HG02973 (cell line): ENCODE results near the gene OPN4.
"Not testable (repeated sequence)": the region's sequence is repeated elsewhere in the genome, so short reads cannot be mapped to it uniquely, and the experiment has no call there.

Experiments
- ATAC-seq: cut with Tn5 transposase; IDR thresholded peaks from one replicate; pipeline ENCODE4 v1.9.1; 2021; ENCODE audit warnings: moderate library complexity; ENCODE audit not compliant: unreplicated experiment

OPN4 gene, protein sequence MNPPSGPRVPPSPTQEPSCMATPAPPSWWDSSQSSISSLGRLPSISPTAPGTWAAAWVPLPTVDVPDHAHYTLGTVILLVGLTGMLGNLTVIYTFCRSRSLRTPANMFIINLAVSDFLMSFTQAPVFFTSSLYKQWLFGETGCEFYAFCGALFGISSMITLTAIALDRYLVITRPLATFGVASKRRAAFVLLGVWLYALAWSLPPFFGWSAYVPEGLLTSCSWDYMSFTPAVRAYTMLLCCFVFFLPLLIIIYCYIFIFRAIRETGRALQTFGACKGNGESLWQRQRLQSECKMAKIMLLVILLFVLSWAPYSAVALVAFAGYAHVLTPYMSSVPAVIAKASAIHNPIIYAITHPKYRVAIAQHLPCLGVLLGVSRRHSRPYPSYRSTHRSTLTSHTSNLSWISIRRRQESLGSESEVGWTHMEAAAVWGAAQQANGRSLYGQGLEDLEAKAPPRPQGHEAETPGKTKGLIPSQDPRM

GRCh38 chr10:86654411-86655172 is at the start of gene OPN4:
TSS of gene OPN4 (plus strand) at chr10:86654547. CDS start at chr10:86654784, 237 bp downstream.
- no peak for ATAC-seq

- ATAC-seq = no peak
Observed at GRCh38 chr10:86607674-86608073, 46.7 kb upstream of the OPN4 start.

GRCh38 chr10:86609920-86610319 is 44.4 kb upstream of the OPN4 start:
- ATAC-seq = no peak

DNA sequence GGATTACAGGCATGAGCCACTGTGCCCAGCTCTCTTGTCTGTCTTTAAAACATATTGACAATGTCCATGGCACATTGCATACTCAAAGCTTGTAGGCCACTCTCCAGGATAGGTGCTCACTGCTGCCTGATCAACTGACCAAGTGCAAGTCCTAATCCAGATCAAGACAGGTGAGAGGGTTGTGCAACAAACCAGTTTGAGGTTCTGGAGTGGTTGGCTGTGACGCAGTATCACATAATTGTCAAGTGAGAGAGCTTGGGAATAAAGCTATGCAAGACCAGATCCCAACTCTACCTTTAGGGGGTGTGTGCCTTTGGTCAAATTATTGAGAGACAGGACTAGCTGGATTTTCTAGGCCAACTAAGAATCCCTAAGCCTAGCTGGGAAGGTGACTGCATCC is 43.0 kb upstream of the OPN4 start:
- no peak for ATAC-seq

DNA sequence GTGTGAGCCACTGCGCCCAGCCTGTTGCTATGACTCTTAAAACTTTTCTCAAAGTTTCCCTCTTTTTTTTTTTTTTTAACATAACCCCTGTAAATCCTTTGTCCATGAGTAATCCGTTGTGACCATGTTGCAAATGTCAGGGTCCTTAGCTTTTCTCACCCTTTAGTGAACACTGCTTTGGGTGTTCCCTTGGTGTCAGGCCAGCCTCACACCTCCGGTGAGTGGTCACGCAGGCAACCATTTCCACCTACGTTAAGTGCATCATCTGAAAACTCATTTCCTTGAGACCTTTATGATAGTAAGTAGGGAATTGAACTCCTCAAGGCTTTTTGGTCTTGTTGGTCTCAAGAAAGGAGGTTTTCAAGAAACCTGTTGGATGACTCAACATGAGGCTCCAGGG is 41.3 kb upstream of the OPN4 start:
- ATAC-seq = no peak

- no peak for ATAC-seq
Observed at GRCh38 chr10:86613905-86614304, 40.4 kb upstream of the OPN4 start.

DNA sequence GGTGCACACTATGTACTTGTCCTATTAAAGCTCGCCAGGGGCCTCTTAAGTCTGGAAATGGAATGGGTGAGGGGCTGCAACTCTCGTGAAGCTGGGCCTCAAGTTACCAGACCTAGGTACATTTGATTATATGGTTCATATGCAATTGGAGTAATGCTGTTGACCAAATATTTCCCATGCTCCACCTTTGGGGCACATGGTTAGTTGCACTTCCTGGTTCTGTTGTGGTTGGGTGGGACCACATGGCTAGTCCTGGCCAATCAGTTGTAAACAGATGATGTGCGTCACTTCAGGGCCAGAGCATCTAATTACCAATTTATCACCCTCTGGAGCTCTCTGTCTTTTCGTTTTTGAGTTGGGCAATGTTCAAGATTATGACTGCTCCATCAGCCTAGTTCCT is 39.5 kb upstream of the OPN4 start:
- no peak for ATAC-seq

DNA sequence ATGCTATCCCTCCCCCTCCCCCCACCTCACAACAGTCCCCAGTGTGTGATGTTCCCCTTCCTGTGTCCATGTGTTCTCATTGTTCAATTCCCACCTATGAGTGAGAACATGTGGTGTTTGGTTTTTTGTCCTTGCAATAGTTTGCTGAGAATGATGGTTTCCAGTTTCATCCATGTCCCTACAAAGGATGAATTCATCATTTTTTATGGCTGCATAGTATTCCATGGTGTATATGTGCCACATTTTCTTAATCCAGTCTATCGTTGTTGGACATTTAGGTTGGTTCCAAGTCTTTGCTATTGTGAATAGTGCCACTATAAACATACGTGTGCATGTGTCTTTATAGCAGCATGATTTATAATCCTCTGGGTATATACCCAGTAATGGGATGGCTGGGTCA is 37.1 kb upstream of the OPN4 start:
- not testable (repeated sequence) for ATAC-seq

DNA sequence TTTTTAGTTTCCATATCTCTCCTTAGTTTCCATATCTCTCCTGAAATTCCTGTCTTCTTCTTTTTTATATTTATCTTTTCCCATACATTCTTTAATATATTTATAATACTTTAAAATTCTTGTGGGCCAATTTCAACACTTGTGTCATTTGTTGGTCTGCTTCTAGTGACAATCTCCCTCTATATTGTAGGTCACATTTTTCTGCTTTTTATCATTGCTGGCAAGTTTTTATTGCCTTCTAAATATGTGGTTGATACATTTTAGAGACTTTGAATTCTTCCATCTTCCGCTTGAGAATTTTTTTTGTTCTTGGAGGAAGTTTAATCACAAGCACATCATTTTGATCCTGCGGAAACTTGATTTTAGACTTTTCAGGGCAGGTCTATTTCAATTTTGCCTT is 26.0 kb upstream of the OPN4 start:
- no peak for ATAC-seq

DNA sequence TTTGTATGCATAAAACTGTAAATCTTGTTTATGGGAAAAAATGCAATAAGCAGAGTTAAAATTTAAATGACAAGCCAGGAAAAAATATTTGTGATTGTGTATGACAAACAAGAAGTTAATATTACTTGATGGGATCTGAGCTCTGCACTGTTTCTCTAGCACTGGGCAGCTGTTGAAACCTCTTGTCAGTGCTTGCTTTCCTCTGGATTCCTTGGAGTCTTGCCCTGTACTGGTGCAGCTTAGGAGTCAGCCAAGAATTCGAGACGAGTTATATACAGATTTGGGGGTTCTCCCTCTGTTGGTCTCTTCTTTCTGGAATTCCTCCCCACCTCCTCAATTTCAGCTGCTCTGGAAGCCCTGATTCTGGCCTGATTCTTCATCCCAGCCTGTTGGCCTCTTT is 24.3 kb upstream of the OPN4 start:
- no peak for ATAC-seq

GRCh38 chr10:86632009-86632800 is 22.1 kb upstream of the OPN4 start:
- ATAC-seq = no peak

- no peak for ATAC-seq
Observed at GRCh38 chr10:86632951-86633350, 21.4 kb upstream of the OPN4 start.

- ATAC-seq = no peak
Observed at GRCh38 chr10:86635402-86635801, 18.9 kb upstream of the OPN4 start.

GRCh38 chr10:86636311-86636710 is 18.0 kb upstream of the OPN4 start:
- ATAC-seq = no peak

- ATAC-seq = no peak
Observed at GRCh38 chr10:86642021-86642420, 12.3 kb upstream of the OPN4 start.

- peak; percentile 19 for ATAC-seq
Observed at GRCh38 chr10:86642499-86642898, 11.8 kb upstream of the OPN4 start.

DNA sequence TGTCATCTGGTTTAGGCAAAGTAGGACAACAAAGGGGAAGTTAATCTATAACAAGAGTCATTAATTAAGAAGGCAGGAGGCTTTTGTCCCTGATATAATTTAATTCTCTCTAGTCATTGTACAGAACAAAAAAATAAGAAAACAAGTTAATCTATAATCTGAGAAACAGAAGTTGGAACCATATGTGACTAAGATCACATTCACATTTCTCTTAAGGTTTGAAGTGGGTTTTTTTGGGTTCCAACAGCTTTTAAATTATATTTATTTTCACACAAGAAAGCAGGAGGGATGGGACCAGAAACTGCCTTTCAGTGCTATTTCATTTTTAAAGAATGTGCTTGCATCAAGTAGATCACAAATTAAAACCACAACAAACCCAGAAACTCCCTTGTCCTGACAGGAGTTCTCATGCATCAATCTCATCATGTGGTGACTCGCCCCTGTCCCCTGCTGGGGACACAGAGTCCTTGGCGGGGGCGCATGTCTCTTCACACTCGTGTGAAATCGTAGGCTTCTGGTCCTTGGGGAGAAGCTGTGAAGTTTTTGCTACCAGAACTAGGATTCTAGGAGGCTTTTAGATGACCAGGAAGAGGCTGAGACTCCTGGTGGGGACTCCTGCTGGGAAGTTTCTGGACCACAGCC is 10.1 kb upstream of the OPN4 start:
- ATAC-seq = no peak

DNA sequence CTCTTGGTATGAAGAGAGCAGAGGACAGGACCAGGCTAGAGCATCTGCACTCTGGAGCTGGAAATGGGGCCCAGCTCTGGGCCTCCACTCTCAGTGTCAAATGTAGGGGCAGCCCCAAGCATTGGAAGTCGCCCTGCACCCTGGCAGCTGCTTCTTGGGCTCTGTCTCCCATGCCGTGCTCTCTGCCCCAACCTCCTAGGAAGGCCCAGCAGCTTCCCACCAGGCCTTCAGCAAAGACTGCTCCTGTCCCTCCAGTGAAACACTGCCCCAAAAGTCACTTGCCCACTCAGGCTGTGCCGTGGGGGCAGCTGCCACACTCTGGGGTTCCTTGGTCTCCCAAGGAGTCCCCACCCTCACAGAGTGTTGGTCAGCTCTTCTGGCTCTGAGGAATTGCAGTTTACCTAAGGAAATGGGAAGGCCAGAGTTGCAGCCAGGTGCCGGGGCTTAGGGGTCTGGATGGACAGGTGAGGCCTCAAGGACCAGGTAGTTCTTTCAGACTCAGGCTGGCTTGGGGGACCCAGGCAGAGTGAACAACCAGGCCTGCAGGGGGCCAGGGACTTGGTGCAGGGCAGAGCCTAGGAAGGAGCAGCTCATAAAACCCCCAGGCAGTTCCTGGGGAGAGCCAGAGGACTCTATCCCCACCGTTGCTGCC is 9.4 kb upstream of the OPN4 start:
- ATAC-seq = no peak

- ATAC-seq = not testable (repeated sequence)
Observed at GRCh38 chr10:86645621-86646165, 8.7 kb upstream of the OPN4 start.

- ATAC-seq = no peak
Observed at GRCh38 chr10:86646532-86646931, 7.8 kb upstream of the OPN4 start.
